ENCODE measurements around the gene TRAF3IP1. TPM values are rescaled to one million over a fixed set of nuclear protein-coding genes. Genes with fewer than 3 reads are reported as not detected.

Gene TRAF3IP1
- total RNA-seq, 2 experiments from 2014 or later, result 5.1 to 6.9 TPM

DNA sequence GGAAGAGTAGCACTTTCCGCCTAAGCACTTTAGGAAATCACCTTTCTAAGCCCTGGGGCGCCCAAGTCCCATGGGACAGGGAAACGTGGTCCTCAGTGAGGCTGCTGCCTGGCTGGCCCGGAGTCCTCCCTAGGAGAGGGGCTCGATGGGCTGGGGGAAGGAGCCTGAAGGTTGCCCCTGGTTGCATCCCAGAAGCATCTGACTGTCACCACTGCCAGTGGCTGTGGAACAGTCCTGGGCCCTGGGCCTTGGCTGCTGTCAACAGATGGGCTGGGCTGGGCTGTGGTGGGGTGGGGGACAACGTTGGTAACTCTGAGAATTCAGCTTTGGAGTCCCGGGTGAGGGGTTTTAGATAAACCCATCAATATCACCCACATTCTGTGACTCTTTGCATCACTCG lies 128.9 kb downstream of the TRAF3IP1 start:
- Mint-ChIP-seq H3K27ac (no peak overlapping the region), H3K4me1 (ENCODE audit: low read depth) (no peaks in the 10 kb centered on the region), H3K4me3 (no peak overlapping the region), H3K36me3 (ENCODE audit: low read depth) (peaks cover 84% of the 10 kb centered on the region), H3K9me3 (no peaks in the 10 kb centered on the region), H3K27me3 (no peaks in the 10 kb centered on the region)
- CTCF ChIA-PET, result no interaction called here
- no peaks in the 10 kb centered on the region for H3K27me3 ChIP-seq (ENCODE audit: control insufficient read depth in 1 of 2, insufficient read depth in 2 of 2, low read length in 2 of 2)
- TF ChIP-seq, protein P1, sequence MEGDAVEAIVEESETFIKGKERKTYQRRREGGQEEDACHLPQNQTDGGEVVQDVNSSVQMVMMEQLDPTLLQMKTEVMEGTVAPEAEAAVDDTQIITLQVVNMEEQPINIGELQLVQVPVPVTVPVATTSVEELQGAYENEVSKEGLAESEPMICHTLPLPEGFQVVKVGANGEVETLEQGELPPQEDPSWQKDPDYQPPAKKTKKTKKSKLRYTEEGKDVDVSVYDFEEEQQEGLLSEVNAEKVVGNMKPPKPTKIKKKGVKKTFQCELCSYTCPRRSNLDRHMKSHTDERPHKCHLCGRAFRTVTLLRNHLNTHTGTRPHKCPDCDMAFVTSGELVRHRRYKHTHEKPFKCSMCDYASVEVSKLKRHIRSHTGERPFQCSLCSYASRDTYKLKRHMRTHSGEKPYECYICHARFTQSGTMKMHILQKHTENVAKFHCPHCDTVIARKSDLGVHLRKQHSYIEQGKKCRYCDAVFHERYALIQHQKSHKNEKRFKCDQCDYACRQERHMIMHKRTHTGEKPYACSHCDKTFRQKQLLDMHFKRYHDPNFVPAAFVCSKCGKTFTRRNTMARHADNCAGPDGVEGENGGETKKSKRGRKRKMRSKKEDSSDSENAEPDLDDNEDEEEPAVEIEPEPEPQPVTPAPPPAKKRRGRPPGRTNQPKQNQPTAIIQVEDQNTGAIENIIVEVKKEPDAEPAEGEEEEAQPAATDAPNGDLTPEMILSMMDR (IDR thresholded peaks at IDR 0.05), result no peak
- peaks cover 70% of the 10 kb centered on the region for H3K36me3 ChIP-seq (ENCODE audit: insufficient read depth, low read length)
- no peaks in the 10 kb centered on the region for H3K4me1 ChIP-seq (ENCODE audit: insufficient read depth, low read length)
- H3K9me3 ChIP-seq (ENCODE audit: control insufficient read depth in 1 of 2, insufficient read depth in 1 of 2, low read length in 2 of 2), result no peaks in the 10 kb centered on the region
- no peak overlapping the region for H3K4me3 ChIP-seq (ENCODE audit: low read length)
- POLR2A ChIA-PET, result no interaction called here
- DNase-seq, result no peak
- intact Hi-C loops (cut with DNase I, micrococcal nuclease), result no loop called here
- no peak for ATAC-seq (ENCODE audit: poor library complexity)
- H3K27ac ChIP-seq (ENCODE audit: low read depth in 1 of 2, low read length in 2 of 2), result no peak overlapping the region

DNA sequence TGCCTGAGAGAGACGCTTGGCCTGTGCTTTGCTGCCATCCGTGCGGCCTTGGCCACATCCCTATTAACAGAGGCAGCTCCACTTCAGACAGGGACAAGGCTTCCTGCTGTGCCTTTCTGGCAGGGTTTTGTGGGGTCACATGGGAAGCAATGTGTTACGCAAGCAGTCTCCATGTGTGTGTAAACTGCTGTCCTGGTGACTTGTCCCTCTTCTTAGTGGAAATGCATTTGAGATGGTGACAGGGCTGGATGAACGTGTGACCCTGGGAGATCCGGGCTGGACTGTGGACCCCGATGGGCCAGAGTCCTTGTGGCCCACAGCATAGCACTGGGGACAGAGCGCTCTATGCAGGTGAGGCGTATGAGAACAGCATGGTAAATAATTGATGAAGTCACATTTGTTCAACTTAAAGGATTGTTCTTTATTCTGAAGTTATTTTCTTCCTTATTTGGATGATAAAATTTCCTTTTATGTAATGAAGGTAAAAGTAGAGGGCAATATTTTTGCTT lies 129.6 kb downstream of the TRAF3IP1 start:
- H3K36me3 ChIP-seq (ENCODE audit: insufficient read depth, low read length), result peaks cover 63% of the 10 kb centered on the region
- Mint-ChIP-seq H3K27me3 (no peaks in the 10 kb centered on the region), H3K9me3 (no peaks in the 10 kb centered on the region), H3K4me1 (ENCODE audit: low read depth) (no peaks in the 10 kb centered on the region), H3K27ac (no peak overlapping the region), H3K4me3 (no peak overlapping the region), H3K36me3 (ENCODE audit: low read depth) (peaks cover 76% of the 10 kb centered on the region)
- ATAC-seq (ENCODE audit: poor library complexity), result no peak
- H3K4me1 ChIP-seq (ENCODE audit: insufficient read depth, low read length), result no peaks in the 10 kb centered on the region
- H3K27ac ChIP-seq (ENCODE audit: low read depth in 1 of 2, low read length in 2 of 2), result no peak overlapping the region
- peaks cover 0 to 5% of the 10 kb centered on the region in 2 experiments for H3K9me3 ChIP-seq (ENCODE audit: control insufficient read depth in 1 of 2, insufficient read depth in 1 of 2, low read length in 2 of 2)
- DNase-seq, result no peak
- CTCF ChIA-PET, result no interaction called here
- intact Hi-C loops (cut with DNase I, micrococcal nuclease), result no loop called here
- no peaks in the 10 kb centered on the region for H3K27me3 ChIP-seq (ENCODE audit: control insufficient read depth in 1 of 2, insufficient read depth in 2 of 2, low read length in 2 of 2)
- POLR2A ChIA-PET, result no interaction called here
- no peak overlapping the region for H3K4me3 ChIP-seq (ENCODE audit: low read length)
- TF ChIP-seq, protein P1 (IDR thresholded peaks at IDR 0.05), result no peak

DNA sequence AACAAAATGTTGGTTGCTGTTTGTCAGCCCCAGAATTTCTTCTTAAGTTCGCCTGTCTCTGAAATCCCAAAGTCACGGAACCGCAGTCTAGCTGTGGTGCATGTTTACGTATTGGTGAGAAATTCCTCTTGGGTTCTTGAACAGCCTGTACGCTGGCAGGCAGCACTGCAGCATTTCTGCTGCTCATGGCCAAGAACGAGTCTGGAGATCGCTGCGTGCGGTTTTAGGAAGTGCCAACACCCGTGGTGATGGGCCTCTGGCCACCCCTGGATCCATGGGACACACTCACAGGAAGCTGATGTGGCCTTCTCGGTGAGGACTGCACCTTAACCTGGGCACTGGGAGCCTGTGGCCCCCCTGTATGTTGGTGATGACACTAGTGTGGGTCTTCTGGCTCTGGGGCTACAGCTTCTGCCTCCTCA lies 130.1 kb downstream of the TRAF3IP1 start:
- no peak overlapping the region for H3K4me3 Mint-ChIP-seq
- intact Hi-C loops (cut with DNase I, micrococcal nuclease), result no loop called here
- TF ChIP-seq, protein P1 (IDR thresholded peaks at IDR 0.05), result no peak
- no peaks in the 10 kb centered on the region for H3K27me3 Mint-ChIP-seq
- Histone ChIP-seq H3K4me3 (ENCODE audit: low read length) (no peak overlapping the region), H3K4me1 (ENCODE audit: insufficient read depth, low read length) (no peaks in the 10 kb centered on the region), H3K36me3 (ENCODE audit: insufficient read depth, low read length) (peaks cover 58% of the 10 kb centered on the region), H3K27ac (ENCODE audit: low read depth in 1 of 2, low read length in 2 of 2) (no peak overlapping the region), H3K27me3 (ENCODE audit: control insufficient read depth in 1 of 2, insufficient read depth in 2 of 2, low read length in 2 of 2) (no peaks in the 10 kb centered on the region), H3K9me3 (ENCODE audit: control insufficient read depth in 1 of 2, insufficient read depth in 1 of 2, low read length in 2 of 2) (peaks cover 0 to 5% of the 10 kb centered on the region in 2 experiments)
- ChIA-PET POLR2A (no interaction called here), CTCF (no interaction called here)
- no peaks in the 10 kb centered on the region for H3K4me1 Mint-ChIP-seq (ENCODE audit: low read depth)
- no peak for ATAC-seq (ENCODE audit: poor library complexity)
- no peak for DNase-seq
- H3K27ac Mint-ChIP-seq, result no peak overlapping the region
- H3K36me3 Mint-ChIP-seq (ENCODE audit: low read depth), result peaks cover 72% of the 10 kb centered on the region
- H3K9me3 Mint-ChIP-seq, result no peaks in the 10 kb centered on the region

Other genes starting within 250 kb of the TRAF3IP1 start
- not detected for gene ESPNL, start 220.2 kb upstream of the TRAF3IP1 start, total RNA-seq
- not detected for gene KLHL30, start 181.8 kb upstream of the TRAF3IP1 start, total RNA-seq
- gene ERFE, start 161.5 kb upstream of the TRAF3IP1 start, total RNA-seq, result not detected
- 100 to 1,000 TPM; 133 to 143 TPM for gene ILKAP, start 116.8 kb upstream of the TRAF3IP1 start, total RNA-seq
- gene HES6, start 80.5 kb upstream of the TRAF3IP1 start, total RNA-seq, result 1 to 10 TPM; 1.5 to 1.9 TPM
- gene PER2, start 31.9 kb upstream of the TRAF3IP1 start, total RNA-seq, result 10 to 100 TPM; 33.8 to 38.2 TPM
- gene ASB1, start 106.4 kb downstream of the TRAF3IP1 start, total RNA-seq, result 10 to 100 TPM; 14.3 to 19.6 TPM

Data from CD4-positive, alpha-beta T cell (primary cell).